HepG2 (cell line): Measurements from ENCODE around the gene CCDC116. TPM values are rescaled to one million over a fixed set of nuclear protein-coding genes. Genes with fewer than 3 reads are reported as not detected.

Experiments used
- ARNT2 ChIP-seq: sonication (generic); formaldehyde crosslinking; IDR thresholded peaks from 2 replicates; pipeline ENCODE4 v1.8.0; 2022; ENCODE audit warnings: mild to moderate bottlenecking, low read depth, missing genetic modification reagents, moderate library complexity
- CBX1 ChIP-seq: IDR thresholded peaks from one replicate; pipeline ENCODE4 v1.6.1; 2016; ENCODE audit warnings: antibody characterized with exemption, low read depth
- ELF1 ChIP-seq: sonication (generic); formaldehyde crosslinking; IDR thresholded peaks from 2 replicates; pipeline ENCODE4 v1.4.0; 2020; ENCODE audit warnings: missing genetic modification reagents
- HDAC6 ChIP-seq: fragments of 200-600 bp; sonication (generic); IDR thresholded peaks from 2 replicates; pipeline ENCODE4 v1.7.0; 2017; ENCODE audit warnings: mild to moderate bottlenecking, antibody characterized with exemption, low read length, low read depth
- HIC2 ChIP-seq: sonication (generic); formaldehyde crosslinking; IDR thresholded peaks from 2 replicates; pipeline ENCODE4 v1.9.0; 2022; ENCODE audit warnings: low read depth, missing genetic modification reagents
- IKZF5 ChIP-seq: IDR thresholded peaks from 2 replicates; pipeline ENCODE4 v1.6.1; 2018; ENCODE audit warnings: missing genetic modification reagents, mild to moderate bottlenecking, missing compliant biosample characterization
- MBNL3 ChIP-seq: fragments of 250-450 bp; sonication (Bioruptor Pico); conservative IDR thresholded peaks from 2 replicates; pipeline ENCODE4 v1.8.0; 2022; ENCODE audit warnings: mild to moderate bottlenecking, inconsistent platforms
- MTF1 ChIP-seq: sonication (generic); formaldehyde crosslinking; IDR thresholded peaks from 2 replicates; pipeline ENCODE4 v1.5.0; 2020; ENCODE audit warnings: missing genetic modification reagents
- NR3C1 ChIP-seq: sonication (generic); formaldehyde crosslinking; IDR thresholded peaks from 2 replicates; pipeline ENCODE4 v1.4.0; 2020; ENCODE audit warnings: missing genetic modification reagents
- PCBP1 ChIP-seq: fragments of 200-400 bp; formaldehyde crosslinking; IDR thresholded peaks from 2 replicates; pipeline ENCODE4 v1.6.1; 2017; ENCODE audit warnings: mild to moderate bottlenecking, low read depth, low read length, borderline replicate concordance
- PRPF4 ChIP-seq: fragments of 200-400 bp; formaldehyde crosslinking; IDR thresholded peaks from 2 replicates; pipeline ENCODE4 v1.6.1; 2016; ENCODE audit warnings: low read length, low read depth; ENCODE audit not compliant: poor library complexity, severe bottlenecking
- RBAK ChIP-seq: sonication (generic); formaldehyde crosslinking; IDR thresholded peaks from 2 replicates; pipeline ENCODE4 v1.5.1; 2020; ENCODE audit warnings: mild to moderate bottlenecking, missing genetic modification reagents
- SAFB2 ChIP-seq: sonication (generic); formaldehyde crosslinking; IDR thresholded peaks from 2 replicates; pipeline ENCODE4 v1.5.1; 2020; ENCODE audit warnings: missing genetic modification reagents, low read depth, mild to moderate bottlenecking, borderline replicate concordance
- U2AF1 ChIP-seq: fragments of 200-400 bp; formaldehyde crosslinking; optimal IDR thresholded peaks from 2 replicates; pipeline ENCODE3; 2017; ENCODE audit warnings: mild to moderate bottlenecking, low read depth, low read length
- ZBTB42 ChIP-seq: sonication (generic); formaldehyde crosslinking; IDR thresholded peaks from 2 replicates; pipeline ENCODE4 v1.5.0; 2020; ENCODE audit warnings: mild to moderate bottlenecking, missing genetic modification reagents
- ZBTB46 ChIP-seq: sonication (generic); formaldehyde crosslinking; IDR thresholded peaks from 2 replicates; pipeline ENCODE4 v1.4.0; 2020; ENCODE audit warnings: mild to moderate bottlenecking, missing genetic modification reagents, borderline replicate concordance
- ZNF335 ChIP-seq: sonication (generic); formaldehyde crosslinking; IDR thresholded peaks from 2 replicates; pipeline ENCODE4 v1.4.0; 2020; ENCODE audit warnings: missing genetic modification reagents
- ZNF850 ChIP-seq: sonication (generic); formaldehyde crosslinking; conservative IDR thresholded peaks from 2 replicates; pipeline ENCODE4 v1.9.0; 2021; ENCODE audit warnings: mild to moderate bottlenecking, missing genetic modification reagents
- polyA plus RNA-seq, 8 experiments: library from polyadenylated mRNA; depleted of rRNA in 3 of 8; stranded (reverse) in 7 of 8; unstranded in 1 of 8; fragments of >200 nt; fragmentation: Illumina TruSeq in 4 of 8; extraction: Trizol in 4 of 8; gene quantifications; 2 replicates each; pipeline versions ENCODE4 v1.2.1 to v1.2.3, GENCODE V29; 2011 to 2016; ENCODE audit warnings: low read depth in 4 of 8, missing spikeins in 1 of 8, mixed read lengths in 1 of 8; ENCODE audit not compliant: insufficient read depth in 1 of 8
- total RNA-seq, 5 experiments: library from RNA; depleted of rRNA; stranded (reverse); fragments of >200 nt; fragmentation: Illumina TruSeq; extraction: Trizol; gene quantifications; 2 replicates each; pipeline ENCODE4 v1.2.3, GENCODE V29; 2016; ENCODE audit warnings: low read depth in 1 of 5
- TF ChIP-seq, protein P1 (sequence below): sonication (generic); formaldehyde crosslinking; IDR thresholded peaks from 2 replicates; pipeline ENCODE4 v1.9.0; 2021; ENCODE audit warnings: missing genetic modification reagents, borderline replicate concordance
- TF ChIP-seq, protein P2 (sequence below): IDR thresholded peaks from 2 replicates; pipeline ENCODE4 v1.6.1; 2016; ENCODE audit warnings: control low read depth
- TF ChIP-seq, protein P3 (sequence below): sonication (generic); formaldehyde crosslinking; IDR thresholded peaks from 2 replicates; pipeline ENCODE4 v1.4.0; 2020; ENCODE audit warnings: missing genetic modification reagents

CCDC116 gene
- total and polyA plus RNA-seq, 2 of the 13 experiments (the other 11 are each of a cell fraction or from before 2014, with no cell fraction given) = 0.15 to 0.33 TPM

- TF ChIP-seq, protein P1, sequence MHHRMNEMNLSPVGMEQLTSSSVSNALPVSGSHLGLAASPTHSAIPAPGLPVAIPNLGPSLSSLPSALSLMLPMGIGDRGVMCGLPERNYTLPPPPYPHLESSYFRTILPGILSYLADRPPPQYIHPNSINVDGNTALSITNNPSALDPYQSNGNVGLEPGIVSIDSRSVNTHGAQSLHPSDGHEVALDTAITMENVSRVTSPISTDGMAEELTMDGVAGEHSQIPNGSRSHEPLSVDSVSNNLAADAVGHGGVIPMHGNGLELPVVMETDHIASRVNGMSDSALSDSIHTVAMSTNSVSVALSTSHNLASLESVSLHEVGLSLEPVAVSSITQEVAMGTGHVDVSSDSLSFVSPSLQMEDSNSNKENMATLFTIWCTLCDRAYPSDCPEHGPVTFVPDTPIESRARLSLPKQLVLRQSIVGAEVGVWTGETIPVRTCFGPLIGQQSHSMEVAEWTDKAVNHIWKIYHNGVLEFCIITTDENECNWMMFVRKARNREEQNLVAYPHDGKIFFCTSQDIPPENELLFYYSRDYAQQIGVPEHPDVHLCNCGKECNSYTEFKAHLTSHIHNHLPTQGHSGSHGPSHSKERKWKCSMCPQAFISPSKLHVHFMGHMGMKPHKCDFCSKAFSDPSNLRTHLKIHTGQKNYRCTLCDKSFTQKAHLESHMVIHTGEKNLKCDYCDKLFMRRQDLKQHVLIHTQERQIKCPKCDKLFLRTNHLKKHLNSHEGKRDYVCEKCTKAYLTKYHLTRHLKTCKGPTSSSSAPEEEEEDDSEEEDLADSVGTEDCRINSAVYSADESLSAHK (CRISPR knock-in tag) = no peak
- TF ChIP-seq MBNL3 (CRISPR knock-in tag) (no peak), HIC2 (no peak; the same call in 1 of the 2 replicates), ELF1 (CRISPR knock-in tag) (peak; percentile 31; the same call in 1 of the 2 replicates), ZBTB42 (CRISPR knock-in tag) (no peak), NR3C1 (CRISPR knock-in tag) (no peak), SAFB2 (CRISPR knock-in tag) (no peak), RBAK (CRISPR knock-in tag) (no peak), CBX1 (no peak), ARNT2 (CRISPR knock-in tag) (peak; percentile 82), MTF1 (CRISPR knock-in tag) (no peak), HDAC6 (no peak), ZBTB46 (CRISPR knock-in tag) (no peak), ZNF850 (CRISPR knock-in tag) (no peak), U2AF1 (no peak), PCBP1 (no peak), ZNF335 (no peak), PRPF4 (no peak), IKZF5 (peak; percentile 47; the same call in 1 of the 2 replicates)
- TF ChIP-seq, protein P2, sequence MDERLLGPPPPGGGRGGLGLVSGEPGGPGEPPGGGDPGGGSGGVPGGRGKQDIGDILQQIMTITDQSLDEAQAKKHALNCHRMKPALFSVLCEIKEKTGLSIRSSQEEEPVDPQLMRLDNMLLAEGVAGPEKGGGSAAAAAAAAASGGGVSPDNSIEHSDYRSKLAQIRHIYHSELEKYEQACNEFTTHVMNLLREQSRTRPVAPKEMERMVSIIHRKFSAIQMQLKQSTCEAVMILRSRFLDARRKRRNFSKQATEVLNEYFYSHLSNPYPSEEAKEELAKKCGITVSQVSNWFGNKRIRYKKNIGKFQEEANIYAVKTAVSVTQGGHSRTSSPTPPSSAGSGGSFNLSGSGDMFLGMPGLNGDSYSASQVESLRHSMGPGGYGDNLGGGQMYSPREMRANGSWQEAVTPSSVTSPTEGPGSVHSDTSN = no peak
- TF ChIP-seq, protein P3, sequence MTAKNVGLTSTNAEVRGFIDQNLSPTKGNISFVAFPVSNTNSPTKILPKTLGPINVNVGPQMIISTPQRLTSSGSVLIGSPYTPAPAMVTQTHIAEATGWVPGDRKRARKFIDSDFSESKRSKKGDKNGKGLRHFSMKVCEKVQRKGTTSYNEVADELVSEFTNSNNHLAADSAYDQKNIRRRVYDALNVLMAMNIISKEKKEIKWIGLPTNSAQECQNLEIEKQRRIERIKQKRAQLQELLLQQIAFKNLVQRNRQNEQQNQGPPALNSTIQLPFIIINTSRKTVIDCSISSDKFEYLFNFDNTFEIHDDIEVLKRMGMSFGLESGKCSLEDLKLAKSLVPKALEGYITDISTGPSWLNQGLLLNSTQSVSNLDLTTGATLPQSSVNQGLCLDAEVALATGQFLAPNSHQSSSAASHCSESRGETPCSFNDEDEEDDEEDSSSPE = peak; percentile 93
Measured at GRCh38 chr22:21652010-21652546, 19.5 kb downstream of the CCDC116 start (continued).
